ENCODE results near the gene ABLIM2. TPM values are rescaled to one million over a fixed set of nuclear protein-coding genes. Genes with fewer than 3 reads are reported as not detected.

ABLIM2 gene
- total and polyA plus RNA-seq, 2 of the 8 experiments (the other 6 are each of a cell fraction or from before 2014, with no cell fraction given): 2.8 to 3.0 TPM

DNA sequence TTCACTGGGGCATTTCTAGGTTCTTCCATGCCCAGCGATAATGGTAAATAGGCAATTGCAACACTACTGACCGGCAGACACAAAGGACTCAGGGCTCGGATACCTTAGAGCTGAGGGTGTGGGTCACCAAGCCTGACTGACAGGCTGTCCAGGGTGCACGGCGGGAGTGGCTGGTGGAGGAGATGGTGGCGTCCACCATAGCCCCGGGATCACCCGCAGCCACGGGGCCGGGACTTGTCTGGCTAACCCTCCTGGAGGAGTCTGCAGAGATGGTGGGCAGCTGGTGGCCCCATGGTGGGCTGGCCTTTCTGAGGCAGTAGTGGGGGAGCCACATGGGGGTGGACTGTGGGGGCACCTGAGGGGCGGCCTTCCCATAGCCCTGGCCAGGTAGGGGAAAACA is 11.7 kb upstream of the ABLIM2 start:
- no peak overlapping the region for H4K91ac ChIP-seq (replicated peaks; ENCODE audit: insufficient read length, low read length)
- H3K27ac ChIP-seq (ENCODE audit: low read depth, low read length): no peak overlapping the region
- peaks cover 9 to 13% of the 10 kb centered on the region in 2 experiments for H3K9me3 ChIP-seq (ENCODE audit: insufficient read depth in 2 of 2, low read depth in 1 of 2, low read length in 1 of 2)
- no peak overlapping the region for H3K56ac ChIP-seq (replicated peaks; ENCODE audit: insufficient read length, low read depth, low read length)
- H2BK12ac ChIP-seq (ENCODE audit: low read depth, low read length): no peak overlapping the region
- 89% methylated on average over 11 of the region's 11 CpGs; no CpG with 5 or more reads in 1 of the 2 experiments for WGBS, 2 experiments (ENCODE audit: extremely low coverage in 1 of 2, insufficient coverage in 1 of 2, insufficient read length in 1 of 2, insufficient replicate concordance in 2 of 2, low coverage in 1 of 2, low lambda C conversion rate in 2 of 2, missing lambda C conversion rate in 1 of 2)
- H3K9ac ChIP-seq (replicated peaks in 1 of 4; ENCODE audit: extremely low read depth in 1 of 4, low read depth in 3 of 4, low read length in 3 of 4): no peak overlapping the region
- no peak overlapping the region for H3K4me2 ChIP-seq (ENCODE audit: insufficient read depth in 1 of 2, low read depth in 2 of 2, low read length in 2 of 2)
- no peaks in the 10 kb centered on the region for H3K4me1 ChIP-seq (replicated peaks in 1 of 4; ENCODE audit: control insufficient read depth in 3 of 4, insufficient read depth in 4 of 4, low read length in 3 of 4)
- ChIA-PET POLR2A (ENCODE audit: partially characterized antibody) (no interaction called here), CTCF (ENCODE audit: partially characterized antibody) (interaction anchor here (0.8 to 3.2 kb wide), 7 partner anchors 9 to 400 kb away, joined by 3 to 11 read pairs (median 4); partner anchors contain the start of gene ABLIM2)
- H3K27me3 ChIP-seq (replicated peaks in 1 of 4; ENCODE audit: control insufficient read depth in 3 of 4, extremely low read depth in 1 of 4, insufficient read depth in 3 of 4, low read length in 3 of 4): no peaks in the 10 kb centered on the region
- no peak overlapping the region for H2AFZ ChIP-seq (ENCODE audit: low read length)
- H2BK120ac ChIP-seq (replicated peaks; ENCODE audit: low read depth, low read length): no peak overlapping the region
- DNase-seq (ENCODE audit: low read depth in 1 of 2, low spot score in 2 of 2): no peak
- no peak overlapping the region for H4K5ac ChIP-seq (ENCODE audit: insufficient read length, low read depth, low read length)
- H2BK20ac ChIP-seq (ENCODE audit: low read length): no peak overlapping the region
- no peak overlapping the region for H3K23ac ChIP-seq (ENCODE audit: insufficient read length)
- no peak overlapping the region for H4K8ac ChIP-seq (ENCODE audit: extremely low read depth, insufficient read depth, low read length)
- peaks cover 0 to 5% of the 10 kb centered on the region in 2 experiments for H4K20me1 ChIP-seq (replicated peaks in 1 of 2; ENCODE audit: control insufficient read depth in 1 of 2, insufficient read depth in 2 of 2, low read length in 2 of 2)
- no peaks in the 10 kb centered on the region for H3K79me1 ChIP-seq (ENCODE audit: low read depth, low read length)
- no peak overlapping the region for H2AK5ac ChIP-seq (ENCODE audit: low read depth, low read length)
- H3K4ac ChIP-seq (replicated peaks; ENCODE audit: insufficient read length, low read depth, low read length): no peak overlapping the region
- no peaks in the 10 kb centered on the region for H3K36me3 ChIP-seq (ENCODE audit: control insufficient read depth in 2 of 4, insufficient read depth in 4 of 4, low read length in 3 of 4)
- no peak for TF ChIP-seq HDAC2 (IDR thresholded peaks at IDR 0.05; ENCODE audit: borderline replicate concordance in 1 of 2, low read depth in 2 of 2, low read length in 2 of 2)
- no peak for TF ChIP-seq TAF1 (IDR thresholded peaks at IDR 0.05; ENCODE audit: low read depth, low read length)
- no peak for TF ChIP-seq YY1 (IDR thresholded peaks at IDR 0.05; ENCODE audit: low read depth, low read length)
- TF ChIP-seq HDAC6 (IDR thresholded peaks at IDR 0.05; ENCODE audit: low read depth, low read length): no peak
- TF ChIP-seq, protein P1, sequence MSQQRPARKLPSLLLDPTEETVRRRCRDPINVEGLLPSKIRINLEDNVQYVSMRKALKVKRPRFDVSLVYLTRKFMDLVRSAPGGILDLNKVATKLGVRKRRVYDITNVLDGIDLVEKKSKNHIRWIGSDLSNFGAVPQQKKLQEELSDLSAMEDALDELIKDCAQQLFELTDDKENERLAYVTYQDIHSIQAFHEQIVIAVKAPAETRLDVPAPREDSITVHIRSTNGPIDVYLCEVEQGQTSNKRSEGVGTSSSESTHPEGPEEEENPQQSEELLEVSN (IDR thresholded peaks at IDR 0.05): no peak
- no peak for TF ChIP-seq NRF1 (IDR thresholded peaks at IDR 0.05; ENCODE audit: low read depth, low read length)
- no peak for TF ChIP-seq BCL11A (IDR thresholded peaks at IDR 0.05; ENCODE audit: low read depth in 2 of 2, low read length in 2 of 2)
- TF ChIP-seq SP2 (IDR thresholded peaks at IDR 0.05; ENCODE audit: low read length): no peak
- TF ChIP-seq ATF2 (IDR thresholded peaks at IDR 0.05; ENCODE audit: low read length): no peak
- no peak for FAIRE-seq
- no peak overlapping the region for H3K4me3 ChIP-seq (ENCODE audit: extremely low read depth in 1 of 4, insufficient read depth in 2 of 4, low read depth in 3 of 4, low read length in 4 of 4)
- H2BK15ac ChIP-seq (ENCODE audit: low read length): no peak overlapping the region
- no peak overlapping the region for H3K18ac ChIP-seq (ENCODE audit: extremely low read depth, low read length)
- H3K79me2 ChIP-seq (ENCODE audit: control insufficient read depth in 1 of 2, insufficient read depth in 2 of 2, low read length in 2 of 2): no peaks in the 10 kb centered on the region
- H3K23me2 ChIP-seq (ENCODE audit: low read depth, low read length): peaks cover 11% of the 10 kb centered on the region; the same call in 1 of the 2 replicates
- H2BK5ac ChIP-seq (ENCODE audit: low read depth, low read length): no peak overlapping the region
- H3K14ac ChIP-seq (ENCODE audit: insufficient read length): no peak overlapping the region

Data from H1 (cell line).